Mesenchymal stem cell (in vitro differentiated cells and primary cell): Measurements from ENCODE around the gene DNTTIP2.

Experiments used
- DNase-seq: peaks from one replicate; pipeline ENCODE4 v3.0.0-alpha.2; 2013
- H2AFZ ChIP-seq: one replicate; pipeline ENCODE4 v1.6.1; 2013; ENCODE audit warnings: low read depth, mild to moderate bottlenecking, control low read depth, inconsistent platforms, low read length, moderate library complexity
- H2AK5ac ChIP-seq: 2 replicates; pipeline ENCODE4 v1.6.1; 2013; ENCODE audit warnings: low read length, moderate library complexity, mild to moderate bottlenecking, inconsistent platforms; ENCODE audit not compliant: severe bottlenecking
- H2BK120ac ChIP-seq: one replicate; pipeline ENCODE4 v1.6.1; 2013; ENCODE audit warnings: low read depth, mild to moderate bottlenecking, inconsistent platforms, low read length, moderate library complexity
- H2BK12ac ChIP-seq, 2 experiments: one replicate each; pipeline ENCODE4 v1.6.1; 2013; ENCODE audit warnings: inconsistent platforms in 2 of 2, low read length in 2 of 2, mild to moderate bottlenecking in 2 of 2, moderate library complexity in 2 of 2, control low read depth in 1 of 2
- H2BK15ac ChIP-seq: one replicate; pipeline ENCODE4 v1.6.1; 2013; ENCODE audit warnings: mild to moderate bottlenecking, low read depth, inconsistent platforms; ENCODE audit not compliant: poor library complexity, severe bottlenecking
- H2BK5ac ChIP-seq: 2 replicates; pipeline ENCODE4 v1.6.1; 2013; ENCODE audit warnings: low read depth, mild to moderate bottlenecking, low read length, control low read depth, inconsistent platforms; ENCODE audit not compliant: poor library complexity, severe bottlenecking
- H3K14ac ChIP-seq, 2 experiments: one replicate each; pipeline ENCODE4 v1.6.1; 2013; ENCODE audit warnings: inconsistent platforms in 2 of 2, low read length in 2 of 2, control low read depth in 1 of 2, mild to moderate bottlenecking in 1 of 2, moderate library complexity in 1 of 2
- H3K18ac ChIP-seq, 2 experiments: one replicate each; pipeline ENCODE4 v1.6.1; 2013; ENCODE audit warnings: inconsistent platforms in 2 of 2, low read length in 2 of 2, control low read depth in 1 of 2, low read depth in 1 of 2, mild to moderate bottlenecking in 1 of 2
- H3K23ac ChIP-seq, 2 experiments: one replicate each; pipeline ENCODE4 v1.6.1; 2013; ENCODE audit warnings: inconsistent platforms in 2 of 2, low read length in 2 of 2, mild to moderate bottlenecking in 2 of 2, moderate library complexity in 2 of 2, control low read depth in 1 of 2
- H3K27ac ChIP-seq: 2 replicates; pipeline ENCODE4 v1.5.1; 2013; ENCODE audit warnings: mild to moderate bottlenecking, moderate library complexity, low read length, control low read depth, inconsistent platforms; ENCODE audit not compliant: poor library complexity, severe bottlenecking
- H3K27me3 ChIP-seq, 2 experiments: 2 replicates each; pipeline versions ENCODE4 v1.6.1 to v1.7.0; 2013; ENCODE audit warnings: low read length in 2 of 2, mild to moderate bottlenecking in 2 of 2, moderate library complexity in 2 of 2, control low read depth in 1 of 2, inconsistent platforms in 1 of 2; ENCODE audit not compliant: control insufficient read depth in 1 of 2, insufficient read depth in 1 of 2
- H3K36me3 ChIP-seq, 2 experiments: 2 replicates each; pipeline versions ENCODE4 v1.6.1 to v1.7.0; 2013; ENCODE audit warnings: low read length in 2 of 2, control low read depth in 1 of 2, inconsistent platforms in 1 of 2, low read depth in 1 of 2, mild to moderate bottlenecking in 1 of 2; ENCODE audit not compliant: insufficient read depth in 2 of 2, control insufficient read depth in 1 of 2
- H3K4ac ChIP-seq, 2 experiments: one replicate each; pipeline ENCODE4 v1.6.1; 2013; ENCODE audit warnings: inconsistent platforms in 2 of 2, low read length in 2 of 2, mild to moderate bottlenecking in 2 of 2, moderate library complexity in 2 of 2, control low read depth in 1 of 2, low read depth in 1 of 2
- H3K4me1 ChIP-seq: 2 replicates; pipeline ENCODE4 v1.6.1; 2013; ENCODE audit warnings: low read depth, low read length, control low read depth; ENCODE audit not compliant: control insufficient read depth, insufficient read depth
- H3K4me2 ChIP-seq: 2 replicates; pipeline ENCODE4 v1.6.1; 2013; ENCODE audit warnings: low read length, mild to moderate bottlenecking, inconsistent platforms; ENCODE audit not compliant: poor library complexity, severe bottlenecking
- H3K4me3 ChIP-seq, 2 experiments: 2 replicates each; pipeline versions ENCODE4 v1.5.1 to v1.7.0; 2013; ENCODE audit warnings: low read length in 2 of 2, mild to moderate bottlenecking in 2 of 2, control low read depth in 1 of 2, low read depth in 1 of 2; ENCODE audit not compliant: insufficient read depth in 1 of 2
- H3K79me1 ChIP-seq: replicated peaks from 2 replicates; pipeline ENCODE4 v1.6.1; 2013; ENCODE audit warnings: mild to moderate bottlenecking, control low read depth, low read length, inconsistent platforms; ENCODE audit not compliant: poor library complexity, severe bottlenecking
- H3K9ac ChIP-seq: 2 replicates; pipeline ENCODE4 v1.7.0; 2013; ENCODE audit warnings: mild to moderate bottlenecking, low read length, moderate library complexity
- H3K9me3 ChIP-seq: 2 replicates; pipeline ENCODE4 v1.7.0; 2013; ENCODE audit warnings: mild to moderate bottlenecking, low read length; ENCODE audit not compliant: control insufficient read depth
- H4K8ac ChIP-seq: one replicate; pipeline ENCODE4 v1.6.1; 2013; ENCODE audit warnings: inconsistent platforms, mild to moderate bottlenecking, low read length, moderate library complexity
- H4K91ac ChIP-seq: one replicate; pipeline ENCODE4 v1.6.1; 2013; ENCODE audit warnings: mild to moderate bottlenecking, low read length, inconsistent platforms
- whole genome bisulfite sequencing: methylation state at CpG from one replicate; pipeline ENCODE4 v1.1.7; 2013; ENCODE audit warnings: mixed read lengths; 5-methylcytosine and 5-hydroxymethylcytosine counted together

DNTTIP2 gene

GRCh38 chr1:93888900-93889299 is 9.9 kb upstream of the DNTTIP2 start:
- DNase-seq: no peak
- no peak overlapping the region for H2BK120ac ChIP-seq
- no peak overlapping the region for H3K14ac ChIP-seq
- H2BK12ac ChIP-seq: no peak overlapping the region
- no peak overlapping the region for H4K8ac ChIP-seq
- H3K4ac ChIP-seq: no peak overlapping the region
- H3K4me3 ChIP-seq: no peak overlapping the region
- no peak overlapping the region for H2AFZ ChIP-seq
- H2BK5ac ChIP-seq: no peak overlapping the region
- H3K23ac ChIP-seq: no peak overlapping the region
- H4K91ac ChIP-seq: no peak overlapping the region
- H3K9ac ChIP-seq: no peak overlapping the region
- H3K18ac ChIP-seq: no peak overlapping the region
- H3K27me3 ChIP-seq: no peaks in the 10 kb centered on the region
- no peaks in the 10 kb centered on the region for H3K4me1 ChIP-seq
- no peak overlapping the region for H2BK15ac ChIP-seq
- H3K36me3 ChIP-seq: peaks cover 1 to 79% of the 10 kb centered on the region in 2 experiments
- no peak overlapping the region for H3K27ac ChIP-seq
- no peaks in the 10 kb centered on the region for H3K9me3 ChIP-seq
- no peaks in the 10 kb centered on the region for H3K79me1 ChIP-seq
- no peak overlapping the region for H3K4me2 ChIP-seq
- WGBS: 85% methylated on average over 5 of the region's 6 CpGs
- H2AK5ac ChIP-seq: no peak overlapping the region

- H3K27me3 ChIP-seq: no peaks in the 10 kb centered on the region
- H4K8ac ChIP-seq: no peak overlapping the region
- H3K23ac ChIP-seq: no peak overlapping the region
- H3K9ac ChIP-seq: no peak overlapping the region
- no peak overlapping the region for H3K4me2 ChIP-seq
- H3K14ac ChIP-seq: no peak overlapping the region
- 89% methylated on average over 4 of the region's 4 CpGs for WGBS
- H3K18ac ChIP-seq: no peak overlapping the region
- no peak overlapping the region for H2AK5ac ChIP-seq
- H2BK5ac ChIP-seq: no peak overlapping the region
- DNase-seq: no peak
- H2AFZ ChIP-seq: no peak overlapping the region
- H3K4ac ChIP-seq: no peak overlapping the region
- H3K9me3 ChIP-seq: no peaks in the 10 kb centered on the region
- peaks cover 1% of the 10 kb centered on the region for H3K4me1 ChIP-seq
- peaks cover 0 to 39% of the 10 kb centered on the region in 2 experiments for H3K36me3 ChIP-seq
- H2BK120ac ChIP-seq: no peak overlapping the region
- H3K27ac ChIP-seq: no peak overlapping the region
- H4K91ac ChIP-seq: no peak overlapping the region
- no peak overlapping the region for H2BK15ac ChIP-seq
- H3K4me3 ChIP-seq: no peak overlapping the region
- H2BK12ac ChIP-seq: no peak overlapping the region
- H3K79me1 ChIP-seq: peaks cover 2% of the 10 kb centered on the region
Observed at GRCh38 chr1:93882269-93882668, 3.3 kb upstream of the DNTTIP2 start.

GRCh38 chr1:93880731-93881130 is 1.7 kb upstream of the DNTTIP2 start:
- Histone ChIP-seq H3K4me3 (no peak overlapping the region), H2BK12ac (no peak overlapping the region), H3K9me3 (no peaks in the 10 kb centered on the region), H3K27ac (no peak overlapping the region), H2AK5ac (no peak overlapping the region), H3K18ac (no peak overlapping the region), H3K4ac (no peak overlapping the region), H3K23ac (no peak overlapping the region), H3K4me2 (no peak overlapping the region), H3K36me3 (peaks cover 0 to 45% of the 10 kb centered on the region in 2 experiments), H3K9ac (no peak overlapping the region), H3K4me1 (peaks cover 1% of the 10 kb centered on the region), H3K27me3 (no peaks in the 10 kb centered on the region), H2BK5ac (no peak overlapping the region), H2BK15ac (no peak overlapping the region), H4K91ac (no peak overlapping the region), H2BK120ac (no peak overlapping the region), H3K14ac (no peak overlapping the region), H3K79me1 (peaks cover 2% of the 10 kb centered on the region), H2AFZ (no peak overlapping the region), H4K8ac (no peak overlapping the region)
- WGBS: 93% methylated on average over 1 of the region's 2 CpGs
- DNase-seq: peak; percentile 18

GRCh38 chr1:93878501-93878888 is 511 bp downstream of the DNTTIP2 start:
- peak overlapping the region; percentile 86 to 98 for H3K18ac ChIP-seq
- peak overlapping the region; percentile 99 for H3K4me2 ChIP-seq
- H2AK5ac ChIP-seq: no peak overlapping the region
- H2BK5ac ChIP-seq: no peak overlapping the region
- H3K27ac ChIP-seq: peak overlapping the region; percentile 72
- peak overlapping the region; percentile 39 for H4K91ac ChIP-seq
- peaks cover 1% of the 10 kb centered on the region for H3K4me1 ChIP-seq
- H3K79me1 ChIP-seq: peaks cover 10% of the 10 kb centered on the region
- no peaks in the 10 kb centered on the region for H3K27me3 ChIP-seq
- peak overlapping the region; percentile 34 for H2BK120ac ChIP-seq
- H3K23ac ChIP-seq: no peak overlapping the region
- H4K8ac ChIP-seq: peak overlapping the region; percentile 99
- peak; percentile 61 for DNase-seq
- H2BK15ac ChIP-seq: no peak overlapping the region
- H3K4ac ChIP-seq: peak overlapping the region in 1 of 2 experiments; percentile 95
- H2BK12ac ChIP-seq: no peak overlapping the region
- peak overlapping the region; percentile 98 to 99 for H3K4me3 ChIP-seq
- H3K36me3 ChIP-seq: peaks cover 5 to 55% of the 10 kb centered on the region in 2 experiments
- no peaks in the 10 kb centered on the region for H3K9me3 ChIP-seq
- WGBS: under 1% methylated on average over 13 of the region's 20 CpGs
- no peak overlapping the region for H2AFZ ChIP-seq
- peak overlapping the region; percentile 99 for H3K9ac ChIP-seq
- no peak overlapping the region for H3K14ac ChIP-seq
